Activated gamma-delta T cell treated with Interleukin-2 at 50 U/mL for 16 hours (primary cell): ENCODE data around the gene ANXA2R.

Experiments used
- DNase-seq: peaks from one replicate; pipeline ENCODE4 v3.0.0-alpha.2; 2020

The ANXA2R gene

DNA sequence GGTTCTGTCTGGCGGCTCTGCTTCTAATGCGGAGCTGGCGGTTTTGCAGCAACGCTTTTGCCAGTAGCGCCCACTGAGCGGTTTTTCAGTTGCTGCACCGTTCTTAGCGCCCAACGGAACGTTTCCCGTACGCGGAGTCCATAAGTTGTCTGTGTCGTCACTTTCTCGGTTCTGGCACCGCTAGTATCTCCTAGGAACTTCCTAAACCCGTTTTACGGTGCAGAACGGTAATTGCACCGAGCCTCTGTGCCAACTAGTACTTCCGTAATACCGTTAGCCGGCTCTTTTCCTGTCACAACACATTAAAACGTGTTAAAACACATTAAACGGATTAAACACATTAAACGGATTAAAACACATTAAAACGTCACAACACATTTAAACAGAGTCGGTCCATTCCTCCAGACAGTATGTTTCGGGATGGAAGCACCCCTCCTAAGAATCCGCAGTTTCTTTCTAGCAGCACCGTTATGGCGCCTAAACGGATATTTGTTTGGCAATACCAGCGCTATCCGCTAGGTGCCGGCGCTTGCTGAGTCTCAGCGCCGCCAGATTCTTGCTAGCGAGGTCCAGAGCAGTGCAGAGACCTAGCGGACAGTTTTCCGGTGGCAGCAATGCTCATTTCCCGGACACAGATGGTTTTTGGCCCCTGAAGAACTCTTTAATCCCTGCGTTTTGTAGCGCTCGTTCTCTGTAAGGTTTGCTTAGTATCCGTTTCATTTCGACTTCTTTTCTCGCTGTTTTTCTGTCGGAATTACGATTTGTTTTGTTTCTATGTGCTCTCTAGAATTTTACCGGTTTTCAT lies 45.4 kb downstream of the ANXA2R start:
- peak; percentile 86 for DNase-seq

- DNase-seq: no peak
Measured at GRCh38 chr5:42994246-42994554, 45.9 kb downstream of the ANXA2R start.

- peak; percentile 47 for DNase-seq
Measured at GRCh38 chr5:42993516-42994245, 46.4 kb downstream of the ANXA2R start.

DNA sequence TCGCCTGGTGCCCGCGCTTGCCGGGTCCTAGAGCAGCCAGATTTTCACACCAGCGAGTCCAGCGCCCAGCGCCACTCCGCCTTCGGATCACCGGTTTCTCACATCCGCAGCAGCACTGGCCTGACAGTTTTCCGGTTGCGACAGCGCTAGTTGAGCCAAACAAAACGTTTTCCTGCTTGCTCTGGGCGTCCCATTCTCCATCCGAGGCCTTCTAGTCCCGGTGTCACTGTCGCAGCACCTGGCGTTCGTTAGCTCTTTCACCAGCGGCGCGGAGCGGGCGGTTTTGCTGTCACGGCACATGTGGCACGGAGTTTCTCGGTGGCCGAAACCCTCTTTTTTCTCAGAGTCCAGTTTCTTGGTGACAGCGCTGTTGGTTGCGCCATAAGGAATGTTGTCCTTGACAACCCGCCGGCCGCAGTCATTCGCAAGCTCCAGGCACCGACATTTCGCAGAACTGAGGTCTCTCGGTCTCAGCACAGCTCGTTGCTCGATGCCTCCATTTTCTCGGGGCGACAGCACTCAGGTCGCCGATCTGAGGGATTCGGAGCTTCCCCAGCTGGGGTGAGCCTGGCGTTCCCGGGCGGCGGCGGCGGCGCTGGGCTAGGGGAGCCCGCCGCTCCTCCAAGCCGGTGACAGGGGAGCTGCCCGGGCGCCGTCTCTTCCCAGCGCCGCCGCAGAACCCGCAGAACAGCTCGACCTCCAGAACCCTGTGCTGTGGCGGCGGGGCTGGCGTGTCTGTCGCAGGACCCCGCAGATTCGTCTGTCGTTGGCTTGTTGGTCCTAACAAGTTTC lies 47.8 kb downstream of the ANXA2R start:
- peak; percentile 77 for DNase-seq

- DNase-seq: no peak
Measured at GRCh38 chr5:42991404-42992087, 48.6 kb downstream of the ANXA2R start.

DNA sequence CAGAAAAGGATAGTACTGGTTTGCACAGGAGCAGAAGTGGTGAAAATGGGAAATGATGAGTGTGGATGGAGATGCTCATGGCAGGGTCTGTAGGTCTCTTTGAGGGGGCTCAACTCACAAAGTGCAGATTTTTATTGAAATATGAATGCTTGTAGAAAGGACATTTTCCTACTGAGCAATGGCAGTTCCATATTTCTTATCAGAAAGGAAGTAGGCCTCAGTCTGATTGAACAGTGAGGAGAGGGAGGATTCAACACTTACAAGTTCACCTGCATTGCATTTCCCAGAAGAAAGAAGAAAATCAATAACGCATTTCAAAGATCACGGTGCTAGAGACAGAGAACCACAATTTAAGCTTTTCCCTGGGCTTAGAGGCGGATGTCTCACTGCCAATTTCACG lies 49.2 kb downstream of the ANXA2R start:
- no peak for DNase-seq
